Common myeloid progenitor, CD34-positive (primary cell): ENCODE measurements around the gene SKP1.
"Not testable (repeated sequence)": the region's sequence is repeated elsewhere in the genome, so short reads cannot be mapped to it uniquely, and the experiment has no call there.

Experiments
- CTCF ChIA-PET: fragments of 350-600 bp; sonication (Branson Sonifier 250); formaldehyde crosslinking; loops from one replicate; lab custom pipeline; 2021; ENCODE audit warnings: antibody characterized with exemption; lab: Charles Lee
- POLR2A ChIA-PET: fragments of 350-600 bp; sonication (Branson Sonifier 250); formaldehyde crosslinking; loops from one replicate; lab custom pipeline; 2021; ENCODE audit warnings: antibody characterized with exemption; lab: Charles Lee
- DNase-seq, 3 donors: peaks; one replicate each; pipeline versions ENCODE4 v3.0.0 to v3.0.0-alpha.2; 2013
- H3K27ac ChIP-seq, 2 experiments: 1 replicate in 1 of 2; 2 replicates in 1 of 2; pipeline ENCODE4 v1.7.0; 2013; ENCODE audit warnings: inconsistent platforms in 2 of 2, low read length in 2 of 2, mild to moderate bottlenecking in 2 of 2, low read depth in 1 of 2, moderate library complexity in 1 of 2; ENCODE audit not compliant: severe bottlenecking in 2 of 2, insufficient read depth in 1 of 2, poor library complexity in 1 of 2
- H3K27me3 ChIP-seq, 5 experiments: replicated peaks in 2 of 5; 1 replicate in 3 of 5; 2 replicates in 2 of 5; pipeline versions ENCODE4 v1.6.1 to v1.7.0; 2013; ENCODE audit warnings: low read length in 4 of 5, mild to moderate bottlenecking in 2 of 5, moderate library complexity in 2 of 5, inconsistent platforms in 1 of 5; ENCODE audit not compliant: insufficient read depth in 5 of 5, control insufficient read depth in 4 of 5
- H3K36me3 ChIP-seq, 4 experiments: 1 replicate in 2 of 4; 2 replicates in 2 of 4; pipeline versions ENCODE4 v1.6.1 to v1.7.0; 2013; ENCODE audit warnings: low read length in 3 of 4, control low read depth in 1 of 4, mild to moderate bottlenecking in 1 of 4; ENCODE audit not compliant: control insufficient read depth in 4 of 4, insufficient read depth in 4 of 4
- H3K4me1 ChIP-seq, 4 experiments: 1 replicate in 3 of 4; 2 replicates in 1 of 4; pipeline versions ENCODE4 v1.6.1 to v1.7.1; 2013; ENCODE audit warnings: low read length in 3 of 4, mild to moderate bottlenecking in 3 of 4, control low read depth in 1 of 4, inconsistent platforms in 1 of 4, moderate library complexity in 1 of 4; ENCODE audit not compliant: control insufficient read depth in 4 of 4, insufficient read depth in 4 of 4; ENCODE audit errors: control extremely low read depth in 1 of 4
- H3K4me3 ChIP-seq, 7 experiments: 1 replicate in 4 of 7; 2 replicates in 3 of 7; pipeline versions ENCODE4 v1.5.1 to v1.7.0; 2013; ENCODE audit warnings: mild to moderate bottlenecking in 7 of 7, low read length in 6 of 7, moderate library complexity in 6 of 7, inconsistent platforms in 2 of 7, low read depth in 2 of 7, control low read depth in 1 of 7; ENCODE audit not compliant: insufficient read depth in 4 of 7, control insufficient read depth in 1 of 7; ENCODE audit errors: extremely low read depth in 1 of 7
- H3K9me3 ChIP-seq, 5 experiments: 1 replicate in 4 of 5; 2 replicates in 1 of 5; pipeline versions ENCODE4 v1.6.1 to v1.7.1; 2013; ENCODE audit warnings: low read length in 4 of 5, mild to moderate bottlenecking in 2 of 5, inconsistent platforms in 1 of 5, low read depth in 1 of 5, moderate library complexity in 1 of 5; ENCODE audit not compliant: control insufficient read depth in 4 of 5, insufficient read depth in 2 of 5; ENCODE audit errors: control extremely low read depth in 1 of 5
- WGBS: methylation state at CpG from one replicate; pipeline ENCODE4 v1.1.5; 2013; ENCODE audit not compliant: insufficient coverage; 5-methylcytosine and 5-hydroxymethylcytosine counted together

SKP1 gene

DNA sequence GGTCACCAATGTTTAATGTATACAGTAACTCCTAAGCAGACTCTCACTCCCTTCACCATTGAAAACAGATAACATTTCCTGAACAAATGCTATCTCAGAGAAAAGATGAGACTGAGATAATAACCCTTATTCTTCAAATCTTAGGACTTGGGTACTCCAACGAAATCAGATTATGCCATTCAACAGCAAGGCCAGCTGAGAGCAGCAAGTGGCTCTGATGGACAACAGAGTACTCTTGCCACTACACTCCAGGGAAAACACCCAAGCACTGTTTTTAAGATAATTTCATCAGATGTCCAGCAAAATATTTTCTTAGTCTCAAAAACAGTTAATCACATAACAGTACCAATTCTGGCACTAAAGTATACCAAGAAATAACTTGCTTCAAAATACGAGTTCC is 39.0 kb upstream of the SKP1 start:
- POLR2A ChIA-PET, result no interaction called here
- peaks cover 15 to 33% (median 27%) of the 10 kb centered on the region in 4 experiments for H3K36me3 ChIP-seq
- H3K27me3 ChIP-seq, result no peaks in the 10 kb centered on the region
- H3K9me3 ChIP-seq, result peaks cover 2 to 20% (median 7%) of the 10 kb centered on the region in 5 experiments
- CTCF ChIA-PET, result interaction anchor here (0.7 to 1.5 kb wide), 2 partner anchors 22 to 31 kb away, joined by 3 to 5 read pairs; no protein-coding TSS in a partner anchor
- H3K4me1 ChIP-seq, result peaks cover 0 to 3% (median 0%) of the 10 kb centered on the region in 4 experiments
- 100% methylated on average over 1 of the region's 2 CpGs for whole genome bisulfite sequencing
- DNase-seq, result no peak
- H3K4me3 ChIP-seq, result no peak overlapping the region
- no peak overlapping the region for H3K27ac ChIP-seq

DNA sequence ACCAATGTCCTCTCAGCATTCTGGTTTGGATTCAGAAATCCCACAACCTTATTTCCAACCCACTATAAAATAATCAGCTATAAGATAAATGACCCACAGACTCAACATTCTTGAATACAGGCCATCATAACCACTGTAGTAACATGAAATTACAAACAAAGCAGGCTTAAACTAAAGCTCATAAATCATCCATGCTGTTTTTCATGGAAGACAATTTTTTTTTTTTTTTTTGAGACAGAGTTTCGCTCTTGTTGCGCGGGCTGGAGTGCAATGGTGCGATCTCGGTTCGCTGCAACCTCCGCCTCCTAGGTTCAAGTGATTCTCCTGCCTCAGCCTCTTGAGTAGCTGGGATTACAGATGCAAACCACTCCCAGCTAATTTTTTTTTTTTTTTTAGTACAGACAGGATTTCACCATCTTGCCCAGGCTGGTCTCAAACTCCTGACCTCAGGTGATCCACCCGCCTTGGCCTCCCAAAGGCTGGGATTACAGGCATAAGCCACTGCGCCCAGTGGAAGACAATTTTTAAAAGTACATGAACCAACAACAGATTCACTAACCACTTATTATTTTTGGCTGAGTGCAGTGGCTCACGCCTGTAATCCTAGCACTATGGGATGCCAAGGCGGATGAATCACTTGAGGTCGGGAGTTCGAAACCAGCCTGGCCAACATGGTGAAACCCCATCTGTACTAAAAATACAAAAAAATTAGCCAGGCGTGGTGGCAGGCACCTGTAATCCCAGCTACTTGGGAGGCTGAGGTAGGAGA is 34.7 kb upstream of the SKP1 start:
- H3K4me3 ChIP-seq, H3K27ac ChIP-seq, H3K4me1 ChIP-seq, H3K27me3 ChIP-seq, DNase-seq: not testable (repeated sequence)
- ChIA-PET POLR2A (interaction anchor here (0.7 to 2.9 kb wide), 2 partner anchors 14 to 240 kb away, joined by 3 to 12 read pairs; partner anchors contain the start of gene PPP2CA), CTCF (interaction anchor here (1.0 to 3.5 kb wide), 3 partner anchors 9 to 26 kb away, joined by 3 to 16 read pairs (median 4); partner anchors contain the start of gene PPP2CA)
- 92% methylated on average over 7 of the region's 14 CpGs for WGBS
- peaks cover 2 to 20% (median 7%) of the 10 kb centered on the region in 5 experiments for H3K9me3 ChIP-seq
- H3K36me3 ChIP-seq, result peaks cover 6 to 22% (median 18%) of the 10 kb centered on the region in 4 experiments

DNA sequence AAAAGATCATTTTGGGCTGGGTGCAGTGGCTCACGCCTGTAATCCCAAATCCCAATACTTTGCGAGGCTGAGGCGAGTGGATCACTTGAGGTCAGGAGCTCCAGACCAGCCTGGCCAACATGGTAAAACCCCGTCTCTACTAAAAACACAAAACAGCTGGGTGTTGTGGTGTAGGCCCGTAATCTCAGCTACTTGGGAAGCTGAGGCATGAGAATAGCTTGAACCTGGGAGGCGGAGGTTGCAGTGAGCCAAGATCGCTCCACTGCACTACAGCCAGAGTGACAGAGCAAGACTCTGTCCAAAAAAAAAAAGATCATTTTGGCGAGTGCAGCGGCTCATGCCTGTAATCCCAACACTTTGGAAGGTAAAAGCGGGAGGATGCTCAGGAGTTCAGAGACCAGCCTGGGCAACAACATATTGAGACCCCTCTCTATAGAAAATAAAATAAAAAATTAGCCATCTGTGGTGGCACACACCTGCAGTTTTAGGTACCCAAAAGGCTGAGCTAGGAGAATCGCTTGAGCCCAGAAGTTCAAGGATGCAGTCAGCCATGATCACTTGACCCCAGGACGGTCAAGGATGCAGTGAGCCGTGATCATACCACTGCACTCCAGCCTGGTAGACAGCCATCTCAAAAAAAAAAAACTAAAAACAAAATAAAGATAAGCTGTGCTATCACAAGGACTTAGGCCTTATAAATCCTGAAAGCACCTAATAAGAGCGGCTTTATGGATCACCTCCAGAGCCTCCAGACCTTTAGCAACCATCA is 32.9 kb upstream of the SKP1 start:
- no peaks in the 10 kb centered on the region for H3K27me3 ChIP-seq
- H3K36me3 ChIP-seq, result peaks cover 8 to 33% (median 26%) of the 10 kb centered on the region in 4 experiments
- CTCF ChIA-PET, result interaction anchor here (1.2 to 3.5 kb wide), 6 partner anchors 10 to 81 kb away, joined by 3 to 16 read pairs (median 6); partner anchors contain the start of gene PPP2CA
- no peak overlapping the region for H3K4me3 ChIP-seq
- POLR2A ChIA-PET, result interaction anchor here (0.6 to 2.9 kb wide), 4 partner anchors 11 to 82 kb away, joined by 3 to 12 read pairs (median 5); partner anchors contain the start of gene PPP2CA
- 93% methylated on average over 14 of the region's 14 CpGs for WGBS
- H3K9me3 ChIP-seq, result peaks cover 2 to 20% (median 7%) of the 10 kb centered on the region in 5 experiments
- no peaks in the 10 kb centered on the region for H3K4me1 ChIP-seq
- no peak overlapping the region for H3K27ac ChIP-seq
- no peak for DNase-seq

DNA sequence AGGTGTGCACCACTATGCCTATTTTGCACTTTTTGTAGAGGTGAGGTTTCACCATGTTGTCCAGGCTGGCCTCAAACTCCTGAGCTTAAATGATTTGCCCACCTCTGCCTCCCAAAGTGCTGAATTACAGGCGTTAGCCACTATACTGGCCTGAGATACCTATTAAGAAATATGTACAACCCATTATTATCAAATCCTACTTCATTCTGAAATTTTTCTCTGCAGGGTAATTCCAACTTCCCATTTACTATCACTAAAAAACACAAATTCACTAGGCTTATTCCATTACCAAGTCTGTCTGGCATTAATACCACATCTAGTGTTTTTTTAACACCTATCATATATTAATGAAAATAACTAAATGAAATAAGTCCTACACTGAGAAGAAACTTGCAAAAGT is 30.9 kb upstream of the SKP1 start:
- Histone ChIP-seq H3K36me3 (peaks cover 12 to 39% (median 32%) of the 10 kb centered on the region in 4 experiments), H3K9me3 (peaks cover 0 to 5% (median 0%) of the 10 kb centered on the region in 5 experiments), H3K4me1 (no peaks in the 10 kb centered on the region), H3K27ac (no peak overlapping the region), H3K27me3 (no peaks in the 10 kb centered on the region), H3K4me3 (no peak overlapping the region)
- WGBS, result 100% methylated on average over 1 of the region's 1 CpG
- DNase-seq, result no peak
- CTCF ChIA-PET, result interaction anchor here (1.3 to 1.6 kb wide), 3 partner anchors 9 to 17 kb away, joined by 3 to 5 read pairs (median 4); no protein-coding TSS in a partner anchor
- POLR2A ChIA-PET, result no interaction called here

DNA sequence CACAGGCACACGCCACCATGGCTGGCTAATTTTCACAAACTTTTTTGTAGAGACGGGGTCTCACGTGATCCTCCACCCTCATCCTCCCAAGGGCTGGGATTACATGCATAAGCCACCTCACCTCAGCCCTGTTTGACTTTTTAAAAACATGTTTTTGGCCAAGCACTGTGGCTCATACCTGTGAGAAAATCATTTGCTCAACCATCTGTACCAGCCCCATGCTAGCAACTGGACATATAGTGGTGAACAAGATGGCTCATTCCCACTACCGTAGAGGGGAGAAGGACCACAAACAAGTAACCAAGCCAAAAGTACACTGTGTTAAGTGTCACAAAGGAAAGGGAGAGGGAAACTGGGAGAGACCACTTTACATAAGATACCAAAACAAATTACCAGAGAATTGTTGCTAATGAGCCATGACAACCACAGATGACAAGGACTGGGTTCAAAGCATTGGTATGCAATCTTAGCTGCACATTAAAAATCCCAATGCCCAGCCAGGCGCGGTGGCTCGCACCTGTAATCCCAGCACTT is 29.9 kb upstream of the SKP1 start:
- CTCF ChIA-PET, result interaction anchor here (1.4 to 1.8 kb wide), 3 partner anchors 22 to 81 kb away, joined by 3 to 6 read pairs (median 5); no protein-coding TSS in a partner anchor
- WGBS, result 96% methylated on average over 7 of the region's 7 CpGs
- H3K27me3 ChIP-seq, result no peaks in the 10 kb centered on the region
- no peak for DNase-seq
- H3K4me3 ChIP-seq, result no peak overlapping the region
- H3K27ac ChIP-seq, result no peak overlapping the region
- POLR2A ChIA-PET, result interaction anchor here (0.8 to 1.0 kb wide), 2 partner anchors 19 to 30 kb away, joined by 3 to 6 read pairs; partner anchors contain the start of gene PPP2CA
- no peaks in the 10 kb centered on the region for H3K4me1 ChIP-seq
- H3K9me3 ChIP-seq, result no peaks in the 10 kb centered on the region
- peaks cover 13 to 41% (median 32%) of the 10 kb centered on the region in 4 experiments for H3K36me3 ChIP-seq

DNA sequence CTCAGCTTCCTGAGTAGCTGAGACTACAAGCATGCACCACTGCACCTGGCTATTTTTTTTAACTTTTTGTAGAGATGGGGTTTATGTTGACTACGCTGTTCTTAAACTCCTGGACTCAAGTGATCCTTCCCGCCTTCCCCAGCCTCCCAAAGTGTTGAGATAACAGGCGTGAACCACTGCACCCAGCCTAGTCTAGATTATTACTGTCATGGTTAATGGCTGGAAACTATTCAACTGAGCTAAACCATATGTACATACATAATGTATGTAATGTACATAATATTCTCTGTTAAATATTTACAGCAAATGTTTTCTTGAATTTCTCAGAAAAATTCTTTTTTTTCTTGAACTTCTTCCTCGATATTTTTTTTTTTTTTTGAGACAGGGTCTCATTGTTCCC is 27.8 kb upstream of the SKP1 start:
- no peaks in the 10 kb centered on the region for H3K4me1 ChIP-seq
- ChIA-PET POLR2A (interaction anchor here (0.7 kb wide), 1 partner anchor 20 kb away, joined by 3 read pairs; no protein-coding TSS in a partner anchor), CTCF (interaction anchor here (0.5 to 1.7 kb wide), 5 partner anchors 9 to 22 kb away, joined by 3 to 9 read pairs (median 4); partner anchors contain the start of gene PPP2CA)
- no peak overlapping the region for H3K4me3 ChIP-seq
- H3K9me3 ChIP-seq, result no peaks in the 10 kb centered on the region
- no peak for DNase-seq
- 71% methylated on average over 1 of the region's 4 CpGs for WGBS
- H3K27ac ChIP-seq, result no peak overlapping the region
- no peaks in the 10 kb centered on the region for H3K27me3 ChIP-seq
- peaks cover 25 to 62% (median 50%) of the 10 kb centered on the region in 4 experiments for H3K36me3 ChIP-seq
